ENCODE results near the gene MACROD2.
"Not testable (repeated sequence)": the region's sequence is repeated elsewhere in the genome, so short reads cannot be mapped to it uniquely, and the experiment has no call there.

Gene MACROD2

DNA sequence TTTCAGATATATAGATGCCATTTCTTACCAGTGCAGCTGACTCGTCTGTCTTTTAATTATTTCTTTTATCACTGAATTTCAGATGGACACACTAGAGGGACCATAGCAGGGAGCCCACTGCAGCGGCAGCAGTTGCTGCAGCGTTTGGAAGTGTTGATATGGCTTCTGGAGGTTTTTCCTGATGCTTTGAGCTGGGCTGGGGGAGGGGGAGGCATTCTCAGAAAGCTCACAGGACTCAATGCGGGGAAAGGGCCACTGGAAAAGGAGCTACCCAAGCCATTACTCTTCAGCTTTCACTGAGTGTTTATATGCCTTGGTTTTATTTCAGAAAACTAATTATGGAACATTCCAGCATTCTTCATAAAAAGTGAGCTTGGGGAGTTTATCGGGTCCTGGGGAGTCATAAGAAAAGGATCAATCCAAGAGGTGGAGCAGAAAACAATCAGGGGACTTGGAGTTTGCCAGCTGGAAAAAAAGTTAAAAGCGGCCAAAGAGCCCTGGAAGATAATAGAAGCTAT, 1082.5 kb downstream of the MACROD2 start:
- no peak for DNase-seq

DNA sequence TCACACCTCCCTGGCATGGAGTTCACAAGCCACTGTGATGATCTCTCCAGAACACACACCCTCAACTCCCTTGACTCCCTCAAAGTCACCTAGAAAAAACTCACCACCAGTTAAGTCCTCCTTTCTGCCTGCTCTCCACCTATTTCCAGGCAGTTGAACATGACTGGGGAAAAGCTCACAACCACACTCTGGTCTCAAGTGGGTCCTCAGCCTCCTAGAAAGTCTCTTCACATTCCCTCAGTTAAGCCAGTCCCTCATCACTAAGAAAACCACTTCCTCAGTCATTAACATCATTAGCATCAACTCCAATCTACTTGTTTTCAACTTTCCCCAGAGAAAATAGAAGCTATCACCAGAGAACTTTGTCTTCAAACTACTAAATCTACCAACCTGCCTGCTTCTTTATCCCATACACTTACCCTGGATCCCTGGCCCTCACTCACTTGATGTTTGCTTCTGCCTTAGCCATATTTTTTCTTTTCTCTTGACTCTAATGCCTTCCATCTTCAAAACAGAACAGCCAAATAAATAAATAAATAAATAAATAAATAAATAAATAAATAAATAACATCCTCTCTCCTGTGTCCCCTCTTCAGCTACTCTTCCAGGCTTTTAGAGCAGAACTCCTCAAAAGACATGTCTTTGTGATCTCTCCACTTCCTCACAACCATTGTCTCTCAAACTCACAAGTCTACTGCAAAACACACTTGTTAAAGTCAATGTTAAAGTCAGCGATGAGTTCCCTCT, 1084.5 kb downstream of the MACROD2 start:
- DNase-seq: no peak

DNA sequence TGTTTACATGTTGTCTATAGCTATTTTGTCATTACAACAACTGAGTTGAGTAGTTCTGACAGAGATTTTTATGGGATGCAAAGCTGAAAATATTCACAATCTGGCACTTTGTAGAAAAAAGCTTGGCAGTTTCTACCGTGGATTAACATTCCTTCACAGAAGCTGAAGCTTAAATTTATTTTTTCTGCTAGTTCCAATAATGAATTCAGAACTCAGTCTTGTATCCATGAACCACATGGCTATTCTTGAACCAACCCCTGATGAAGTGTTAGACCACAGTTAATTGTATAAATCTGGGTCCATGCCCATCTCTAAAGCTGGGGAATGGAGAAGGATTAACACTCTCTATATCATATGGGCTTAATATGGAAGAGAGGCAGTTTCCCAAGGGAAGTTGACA, 1085.9 kb downstream of the MACROD2 start:
- DNase-seq: no peak

DNA sequence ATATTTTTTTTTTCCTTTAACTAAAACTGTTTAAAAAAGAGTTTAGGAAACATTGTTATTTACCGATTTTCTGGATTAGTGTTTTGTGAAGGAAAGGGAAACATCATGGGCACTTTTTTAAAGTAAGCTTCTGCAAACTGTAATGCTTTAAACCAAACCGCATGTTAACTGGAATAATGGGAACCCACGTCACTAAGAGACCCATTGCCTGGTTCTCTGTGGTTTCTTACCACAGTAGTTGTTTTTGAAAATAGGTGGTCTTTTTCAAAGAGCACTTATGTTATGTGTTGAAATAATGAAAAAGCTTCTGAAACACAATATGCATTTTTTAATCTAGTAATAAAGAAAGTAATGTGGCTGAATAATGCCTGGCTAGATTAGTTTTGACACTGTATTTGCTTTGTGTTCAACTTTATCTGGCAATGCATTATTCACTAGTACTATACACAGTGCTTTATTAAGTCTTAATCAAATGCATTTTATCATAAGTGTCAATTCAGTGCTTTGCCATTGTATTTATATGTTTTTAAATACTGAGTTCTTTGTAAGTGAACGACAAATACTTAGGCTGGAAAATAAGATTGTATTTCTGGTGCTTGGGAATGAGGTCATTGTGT, 1096.2 kb downstream of the MACROD2 start:
- no peak for DNase-seq

DNA sequence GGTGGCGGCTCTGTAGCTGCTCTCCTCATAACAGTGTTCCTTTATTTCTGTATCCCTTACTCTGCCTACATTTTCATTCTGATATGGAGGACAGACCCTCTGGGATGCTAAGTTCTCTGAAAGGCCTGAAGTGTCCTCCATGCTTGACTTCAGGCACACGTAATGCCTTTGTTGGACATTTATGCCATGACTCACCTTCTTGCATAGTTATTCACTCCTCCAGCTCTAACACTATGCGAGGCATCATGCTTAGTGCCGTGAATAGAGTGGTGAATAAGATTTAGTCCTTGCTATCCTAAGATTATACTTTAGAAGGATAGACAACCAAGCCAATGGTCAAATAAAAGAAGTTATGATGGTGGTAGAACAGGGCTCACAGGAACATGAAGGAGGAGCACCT, 1103.0 kb downstream of the MACROD2 start:
- no peak for DNase-seq

DNA sequence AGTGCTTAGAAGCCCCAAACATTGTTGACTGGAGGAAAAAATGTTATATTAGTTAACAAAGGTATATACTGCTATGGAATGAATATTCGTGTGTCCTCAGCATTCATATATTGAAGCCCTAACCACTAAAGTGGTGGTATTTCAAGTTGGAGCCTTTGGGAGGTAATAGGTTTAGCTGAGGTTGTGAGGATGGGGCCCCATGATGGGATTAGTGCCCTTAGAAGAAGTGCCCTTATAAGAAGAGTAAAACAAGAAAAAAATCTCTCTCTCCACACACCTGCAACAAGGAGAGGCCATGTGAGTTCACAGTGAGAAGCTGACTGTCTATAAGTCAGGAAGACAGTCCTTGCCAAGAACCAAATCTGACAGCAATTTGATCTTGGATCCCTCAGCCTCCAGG, 1103.8 kb downstream of the MACROD2 start:
- no peak for DNase-seq

DNA sequence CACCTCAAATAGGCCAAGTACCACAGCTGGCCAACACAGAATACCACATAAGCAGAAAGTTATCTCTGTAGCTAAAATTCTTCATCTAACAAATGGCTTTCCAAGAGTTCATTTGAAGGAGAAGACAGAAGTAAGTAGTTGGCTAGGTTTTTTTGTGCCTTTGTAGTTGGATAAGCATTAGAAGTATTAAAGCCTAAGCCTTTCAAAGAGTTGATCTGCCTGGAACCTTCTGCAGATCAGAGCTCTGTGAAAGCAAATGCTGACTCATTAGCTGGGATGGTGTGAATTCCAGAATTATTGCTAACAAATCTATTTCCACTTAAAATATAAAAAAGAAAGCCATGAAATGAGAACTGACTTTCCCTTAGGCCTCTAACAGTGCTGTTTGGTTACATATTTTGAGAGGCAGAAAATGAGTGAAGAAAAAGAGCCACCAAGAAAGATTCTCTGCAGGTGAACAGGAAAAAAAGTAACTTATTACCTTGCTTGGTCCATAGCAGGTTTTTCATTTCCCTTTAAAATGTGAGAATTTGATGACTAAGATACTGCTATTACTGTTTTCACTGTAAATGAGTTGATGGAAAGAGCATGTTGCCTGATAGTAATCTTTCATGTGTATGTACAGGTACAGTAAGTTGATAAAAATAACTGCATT, 1105.3 kb downstream of the MACROD2 start:
- DNase-seq: no peak

DNA sequence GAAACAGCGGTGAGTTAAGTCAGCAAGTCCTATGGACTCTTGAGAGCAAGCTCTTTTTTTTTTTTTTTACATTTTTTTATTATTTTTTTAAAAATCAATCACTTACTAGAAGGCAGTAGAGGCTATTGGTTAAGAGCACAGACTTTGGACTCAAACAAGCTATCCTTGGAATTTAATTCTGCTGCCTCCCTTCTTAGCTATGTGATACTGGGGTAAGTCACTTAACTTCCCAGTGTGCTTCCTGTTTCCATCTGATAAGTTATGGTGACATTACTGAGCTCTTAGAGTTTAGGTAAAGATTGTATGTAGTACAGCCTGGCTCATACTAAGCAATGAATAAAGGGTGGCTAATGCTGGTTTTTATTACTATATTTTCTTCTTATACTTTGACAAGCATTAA, 1112.6 kb downstream of the MACROD2 start:
- DNase-seq: no peak

DNA sequence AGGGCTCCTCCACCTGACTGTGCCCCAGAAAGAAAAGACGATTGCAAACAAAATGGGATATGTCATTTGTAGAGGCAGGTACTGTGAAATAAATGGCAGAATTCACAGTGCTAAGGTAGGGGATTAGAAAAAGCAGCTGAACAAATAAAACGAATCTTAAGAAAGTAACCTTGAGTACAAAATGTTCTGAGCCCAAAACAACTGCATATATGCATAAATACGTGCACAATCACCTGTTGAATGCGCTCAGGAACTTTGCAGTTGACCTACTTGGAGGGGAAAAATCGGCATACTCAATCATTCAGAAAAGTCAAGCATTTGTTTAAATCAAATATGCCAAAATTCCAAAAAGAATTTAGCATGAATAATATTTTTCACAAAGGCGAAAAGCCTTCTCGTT, 1114.2 kb downstream of the MACROD2 start:
- no peak for DNase-seq

DNA sequence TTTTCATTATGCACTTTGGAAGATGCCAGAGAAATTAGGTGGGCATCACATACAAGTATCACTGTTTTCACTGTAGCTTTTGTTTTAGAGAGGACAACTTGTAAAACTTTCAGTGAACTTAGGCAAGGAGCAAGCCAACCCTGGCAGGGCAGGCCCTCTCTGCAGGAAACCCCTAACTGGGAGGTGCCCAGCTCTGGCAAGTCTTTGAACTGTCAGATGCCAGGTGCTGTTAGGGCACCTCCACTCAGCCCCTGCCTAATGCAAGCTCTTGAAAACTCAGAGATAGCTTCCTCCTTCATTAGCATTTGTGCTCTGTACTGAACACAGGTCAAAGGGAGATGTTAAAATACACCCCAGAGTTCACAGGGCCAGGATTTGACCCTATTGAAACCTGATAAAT, 1116.3 kb downstream of the MACROD2 start:
- DNase-seq: no peak

DNA sequence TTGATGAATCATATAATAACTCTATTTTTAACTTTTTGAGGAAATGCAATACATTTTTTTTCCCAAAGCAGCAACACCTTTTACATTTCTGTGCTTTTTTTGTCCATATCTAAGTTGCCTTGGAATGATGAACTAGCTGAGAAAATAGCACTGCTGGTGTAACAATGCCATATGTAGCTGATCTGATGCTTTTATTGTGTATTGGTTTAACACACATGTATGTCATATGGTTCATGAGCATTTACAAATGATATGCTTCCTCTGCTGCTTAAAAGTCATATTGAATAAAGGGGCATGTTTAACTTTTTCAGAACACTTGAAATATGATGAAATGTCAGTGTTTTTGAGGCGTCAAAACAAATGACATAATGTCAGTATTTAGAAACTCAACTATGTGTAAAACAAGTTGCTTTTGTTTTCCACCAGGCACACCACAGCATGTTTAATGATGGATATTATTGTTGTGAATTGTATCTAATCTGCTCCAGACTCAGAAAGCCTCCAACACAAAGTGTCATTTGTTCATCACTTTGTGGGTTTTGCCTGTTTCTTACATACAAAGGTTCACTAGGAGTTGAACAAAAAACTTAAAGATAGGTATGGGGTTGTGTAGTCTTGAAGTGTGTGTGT, 1117.9 kb downstream of the MACROD2 start:
- DNase-seq: no peak

DNA sequence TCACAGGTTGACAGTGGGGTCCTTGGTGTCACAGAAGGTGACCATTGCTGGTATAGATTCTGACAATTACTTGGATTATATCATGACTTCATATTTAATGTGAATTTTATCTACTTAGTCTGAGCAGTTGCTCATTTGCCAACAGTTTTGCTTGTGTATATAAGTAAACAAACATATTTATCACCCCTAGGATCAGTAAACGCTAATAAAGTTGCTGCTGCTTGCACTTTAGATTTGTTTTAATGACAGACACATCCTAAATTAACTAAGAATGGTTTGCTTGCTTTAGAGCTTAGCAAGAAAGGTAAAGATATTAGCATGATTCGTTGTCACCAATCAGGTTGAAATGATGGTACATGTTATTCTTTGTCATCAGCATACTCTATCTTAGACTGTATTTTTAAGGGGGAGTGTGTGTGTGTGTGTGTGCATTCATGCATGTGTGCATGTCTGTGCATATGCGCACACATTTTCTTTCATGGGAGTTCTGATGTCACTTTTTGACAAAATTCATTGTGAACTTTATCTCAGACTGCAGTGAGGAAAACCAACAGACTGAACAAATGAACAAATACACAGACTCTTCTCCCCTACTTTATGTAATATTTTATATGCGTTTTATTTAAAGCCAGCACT, 1124.7 kb downstream of the MACROD2 start:
- no peak for DNase-seq

DNA sequence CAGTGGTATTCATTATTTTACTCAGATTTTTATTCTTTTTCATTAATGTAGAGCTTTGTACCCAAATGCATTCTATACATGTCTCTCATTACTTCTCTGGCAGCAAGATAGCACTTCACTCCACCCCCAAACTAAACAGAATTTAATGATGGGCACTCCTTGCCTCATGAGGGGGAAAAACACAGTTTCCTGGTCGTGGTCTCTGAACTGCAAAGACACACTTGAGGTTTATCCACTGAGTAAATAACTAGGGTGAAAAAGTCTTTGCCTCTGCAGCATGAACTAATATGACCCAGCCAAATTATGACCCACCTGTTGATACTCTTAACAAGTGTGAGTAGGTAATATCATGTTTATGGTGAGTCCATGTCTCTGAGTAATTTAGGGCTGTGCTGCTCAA, 1127.3 kb downstream of the MACROD2 start:
- DNase-seq: no peak

DNA sequence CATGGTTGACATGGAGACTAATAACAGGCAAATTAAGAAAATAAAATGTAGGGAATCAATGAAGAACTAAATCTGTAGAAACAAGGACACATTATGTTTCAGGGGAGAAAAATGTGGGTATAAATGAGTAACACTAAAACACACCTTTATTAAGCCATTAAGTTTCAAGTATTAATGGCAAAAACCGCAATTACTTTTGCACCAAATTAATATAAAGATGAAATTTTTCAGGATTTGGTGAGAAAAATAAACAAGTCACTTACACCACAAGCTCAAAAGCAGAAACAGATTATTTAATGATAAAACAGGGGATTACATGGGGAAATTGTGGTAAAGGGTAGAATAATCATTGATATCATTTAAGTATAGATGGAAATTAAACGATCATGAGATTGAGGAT, 1135.9 kb downstream of the MACROD2 start:
- DNase-seq: no peak

DNA sequence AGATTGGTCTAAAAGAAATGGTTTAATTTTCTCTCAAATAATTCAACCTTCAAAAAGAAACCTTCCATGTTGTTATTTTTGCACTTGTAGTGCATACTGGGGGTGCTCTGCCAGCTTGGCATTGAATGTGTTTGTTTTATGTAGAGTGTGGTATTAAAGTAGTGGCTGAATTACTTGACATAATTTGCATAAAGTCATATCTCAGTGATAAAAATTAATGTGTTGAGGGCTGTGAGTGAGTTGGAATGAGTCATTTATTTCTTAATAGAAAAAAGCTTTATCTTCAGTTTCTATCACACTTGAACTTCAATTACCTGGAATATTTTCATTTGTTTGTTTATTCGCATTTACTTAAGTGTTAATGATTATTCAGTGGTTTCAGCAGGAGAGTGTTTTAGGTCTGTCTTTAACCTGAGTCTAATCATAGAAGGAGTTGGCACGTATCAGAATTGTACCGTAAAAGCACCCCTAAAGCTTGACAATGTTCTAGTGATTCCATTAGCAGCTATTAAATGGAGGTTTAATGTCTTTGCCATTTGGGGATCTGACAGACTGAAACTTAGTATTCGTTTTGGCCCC, 1143.3 kb downstream of the MACROD2 start:
- DNase-seq: no peak

DNA sequence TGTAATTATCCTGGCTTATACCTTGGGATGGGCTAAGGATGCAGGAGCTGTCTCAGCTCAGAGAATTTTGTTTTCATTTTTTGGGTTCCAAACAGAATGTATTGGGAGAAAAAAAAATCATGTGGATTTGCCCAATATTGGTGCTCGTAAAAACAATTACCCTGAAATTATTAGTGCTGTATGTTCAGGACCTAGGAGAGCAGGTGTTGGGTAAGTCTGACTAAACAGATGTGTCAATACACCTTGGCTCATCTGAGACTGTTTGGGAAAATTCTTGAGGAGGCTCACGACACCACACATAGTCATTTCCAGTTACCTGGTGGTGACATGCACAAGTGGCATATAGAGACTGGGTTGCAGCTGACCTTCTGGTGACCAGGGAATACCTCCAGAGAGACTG, 1144.2 kb downstream of the MACROD2 start:
- DNase-seq: no peak

DNA sequence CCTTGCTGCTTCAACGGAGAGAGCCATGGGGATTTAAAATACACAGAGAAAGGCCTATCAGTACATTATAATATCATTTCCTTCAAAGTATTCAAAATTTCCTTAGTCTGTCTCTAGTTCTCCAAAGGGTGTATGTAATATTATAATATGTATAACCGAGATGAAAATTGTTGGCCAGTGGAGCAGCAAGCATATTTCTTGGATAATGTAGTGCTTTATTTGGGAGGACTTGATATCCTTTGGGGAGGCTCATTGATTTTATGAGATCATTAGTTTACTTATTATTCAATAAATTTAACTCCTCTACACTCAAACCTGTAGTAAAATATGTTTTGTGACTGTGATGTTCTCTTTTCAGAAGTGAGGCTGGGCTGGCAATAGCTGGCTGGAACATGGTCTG, 1145.0 kb downstream of the MACROD2 start:
- DNase-seq: no peak

DNA sequence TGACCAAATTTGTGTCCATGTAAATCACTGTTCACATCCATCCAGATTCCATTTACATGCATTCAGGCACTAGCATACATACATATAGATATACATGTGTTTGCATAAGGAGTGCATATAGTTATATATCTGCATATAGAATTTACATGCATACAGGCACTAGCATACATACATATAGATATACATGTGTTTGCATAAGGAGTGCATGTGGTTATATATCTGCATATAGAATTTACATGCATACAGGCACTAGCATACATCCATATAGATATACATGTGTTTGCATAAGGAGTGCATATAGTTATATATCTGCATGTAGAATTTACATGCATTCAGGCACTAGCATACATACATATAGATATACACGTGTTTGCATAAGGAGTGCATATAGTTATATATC, 1145.6 kb downstream of the MACROD2 start:
- DNase-seq: not testable (repeated sequence)

DNA sequence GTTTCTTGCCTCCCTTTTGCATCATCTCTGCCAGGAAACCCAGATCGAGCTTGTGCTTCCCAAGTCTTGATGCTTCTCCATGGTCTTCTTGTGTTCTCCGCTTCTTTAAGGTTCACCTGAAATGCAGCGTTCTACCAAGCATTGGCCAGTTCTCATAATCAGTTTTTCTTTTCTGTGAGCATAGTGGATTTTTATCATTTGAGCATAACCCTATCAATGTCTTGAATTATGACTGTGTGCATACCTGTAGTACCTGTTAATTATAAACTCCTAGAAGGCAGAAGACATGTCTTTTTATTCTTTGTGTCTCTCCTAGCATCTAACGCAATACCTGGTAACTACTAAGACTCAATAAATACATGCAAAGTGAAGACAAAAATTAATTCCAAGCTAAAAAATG, 1146.5 kb downstream of the MACROD2 start:
- DNase-seq: no peak

DNA sequence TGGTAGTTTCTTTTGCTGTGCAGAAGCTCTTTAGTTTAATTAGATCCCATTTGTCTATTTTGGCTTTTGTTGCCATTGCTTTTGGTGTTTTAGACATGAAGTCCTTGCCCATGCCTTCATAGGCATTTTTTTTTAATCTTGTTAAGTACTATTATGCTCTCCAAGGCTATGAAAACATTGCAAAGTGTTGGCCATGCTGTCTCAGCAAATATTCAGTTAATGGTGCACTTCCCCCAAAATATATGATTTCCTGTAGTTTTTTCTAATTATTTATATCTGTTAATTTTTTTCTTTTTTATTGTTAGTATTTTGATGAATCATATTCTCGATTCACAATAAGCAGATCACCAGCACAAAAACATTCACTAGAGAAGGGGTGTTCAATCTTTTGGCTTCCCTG, 1148.2 kb downstream of the MACROD2 start:
- no peak for DNase-seq

DNA sequence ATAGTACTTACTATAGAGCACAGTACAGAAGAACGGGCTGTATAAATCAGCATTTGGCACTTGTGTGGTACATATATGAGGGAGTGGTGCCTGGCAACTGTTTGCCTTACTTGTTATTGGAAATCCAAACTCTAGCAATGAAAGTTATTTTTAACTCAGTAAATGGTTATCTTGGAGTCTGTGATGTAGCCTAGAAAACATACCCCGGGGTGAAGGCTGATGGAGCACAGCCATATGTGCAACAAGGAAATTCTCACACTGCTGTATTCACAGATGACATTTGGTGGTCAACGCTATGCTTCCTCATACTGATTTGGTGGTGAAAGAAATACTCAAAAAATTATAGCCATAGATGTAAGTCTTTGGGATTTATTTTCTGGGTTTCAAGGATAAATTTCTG, 1149.6 kb downstream of the MACROD2 start:
- DNase-seq: no peak

DNA sequence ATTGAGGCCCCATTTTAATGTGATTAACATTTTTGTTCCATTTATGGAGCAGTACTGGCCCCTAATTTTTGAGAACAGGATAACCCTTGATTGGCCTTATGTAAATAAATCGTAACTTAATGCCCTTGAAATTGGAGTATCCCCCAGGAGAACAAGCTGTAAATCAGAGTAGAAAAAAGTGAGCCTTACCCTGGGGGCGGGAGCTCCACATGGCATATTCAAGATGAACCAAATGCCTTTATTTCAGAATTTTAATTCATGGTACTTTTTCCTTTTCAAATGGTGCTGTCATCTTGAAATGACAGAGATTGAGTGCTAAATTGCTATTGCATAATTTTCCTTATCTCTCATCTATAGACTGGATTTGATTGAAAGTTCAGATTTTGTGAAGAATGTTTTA, 1151.6 kb downstream of the MACROD2 start:
- no peak for DNase-seq

DNA sequence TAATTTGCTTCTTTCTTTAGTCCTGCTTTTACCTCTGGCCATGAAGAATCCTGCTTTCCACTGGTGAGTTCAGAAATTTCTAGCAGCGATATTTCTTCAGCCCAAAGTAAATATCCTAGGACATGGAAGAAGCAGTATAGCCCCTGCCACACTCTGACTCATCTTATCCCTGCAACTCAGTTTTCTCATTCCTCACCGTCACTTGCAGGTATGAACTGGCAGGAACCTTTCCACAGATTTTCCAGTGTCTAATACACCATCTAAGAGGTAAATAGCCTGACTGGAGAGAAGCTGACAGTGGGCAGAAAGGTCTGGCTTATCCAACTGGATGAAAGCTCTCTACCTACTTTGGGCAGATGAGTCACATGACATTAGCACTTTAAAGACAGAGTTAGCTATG, 1158.8 kb downstream of the MACROD2 start:
- no peak for DNase-seq
